Heart left ventricle (tissue), 13 donors: Measurements from ENCODE around the gene NR3C1.

Experiments
- CTCF ChIP-seq, 12 donors: fragments of 200-600 bp; sonication (generic) in 4 of 12; IDR thresholded peaks; one replicate each; pipeline versions ENCODE4 v1.5.0 to v1.8.0; 2018 to 2022; ENCODE audit warnings: antibody characterized with exemption in 12 of 12, mild to moderate bottlenecking in 5 of 12
- POLR2A ChIP-seq, 2 donors: fragments of 450-650 bp; IDR thresholded peaks; one replicate each; pipeline ENCODE4 v1.6.1; 2017; ENCODE audit warnings: antibody characterized with exemption in 2 of 2, mild to moderate bottlenecking in 2 of 2, moderate library complexity in 2 of 2
- donor health status: ischemic (EF 13 %, LVEDD 7.1; RV severe dilation, severe dysfunction).
- donor health status: DM: no; HTN: yes; CAD: no.
- donor health status: DM: no; HTN: no; CAD: no.
- donor health status: ischemic (EF 25% LVEDD 6.9; RV normal size, moderate dysfunction).
- donor health status: ischemic (EF 25% LVEDD 5.7; RV mildly dilated, moderate dysfunction).
- donor health status: ischemic (EF 35%, LVEDD 5.7; RV mildly dilated, moderate dysfunction).
- donor health status: nonischemic (EF 11% LVEDD 7.7; RV severe dilation, severe dysfunction).
- donor health status: DM: yes; HTN: yes; CAD: no.
- donor health status: PGD.
- donor health status: ischemic (EF 29% LVEDD 5.4; RV normal size, mild dysfunction).
- donor health status: nonischemic (EF 23%, LVEDD 6.1; RV moderate dilation, normal function).

GRCh38 chr5:143316337-143316736 is 87.1 kb downstream of the NR3C1 start:
- TF ChIP-seq CTCF (IDR thresholded peaks at IDR 0.05), result no peak
- no peak for TF ChIP-seq POLR2A (IDR thresholded peaks at IDR 0.05)
